Measurements from ENCODE around the gene GLOD5.

Gene GLOD5

DNA sequence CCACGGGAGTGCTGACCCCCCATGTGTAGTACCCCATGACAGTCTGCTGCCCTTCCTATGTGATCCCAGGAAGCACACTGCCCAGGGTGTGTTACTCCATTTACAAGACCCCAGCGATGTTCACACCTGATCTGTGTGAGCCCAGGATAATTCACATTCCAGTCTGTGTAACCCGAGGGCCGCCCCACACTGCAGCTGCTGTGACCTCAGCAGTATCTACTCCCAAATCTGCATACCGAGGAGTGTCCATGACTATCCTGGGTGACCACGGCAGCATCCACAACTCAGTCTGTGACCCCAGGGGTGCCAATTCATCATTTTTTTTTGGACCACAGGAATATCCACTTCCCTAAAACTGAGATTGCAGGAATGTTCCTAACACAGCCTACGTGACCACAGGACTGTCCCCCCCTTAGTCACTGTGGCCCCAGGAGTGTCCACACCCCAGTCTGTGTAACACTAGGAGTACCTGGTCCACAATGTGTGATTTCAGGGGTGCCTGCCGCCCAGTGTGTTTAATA is 7.8 kb upstream of the GLOD5 start:
- H3K4me3 ChIP-seq (ENCODE audit: low read depth, low read length) = no peak overlapping the region

DNA sequence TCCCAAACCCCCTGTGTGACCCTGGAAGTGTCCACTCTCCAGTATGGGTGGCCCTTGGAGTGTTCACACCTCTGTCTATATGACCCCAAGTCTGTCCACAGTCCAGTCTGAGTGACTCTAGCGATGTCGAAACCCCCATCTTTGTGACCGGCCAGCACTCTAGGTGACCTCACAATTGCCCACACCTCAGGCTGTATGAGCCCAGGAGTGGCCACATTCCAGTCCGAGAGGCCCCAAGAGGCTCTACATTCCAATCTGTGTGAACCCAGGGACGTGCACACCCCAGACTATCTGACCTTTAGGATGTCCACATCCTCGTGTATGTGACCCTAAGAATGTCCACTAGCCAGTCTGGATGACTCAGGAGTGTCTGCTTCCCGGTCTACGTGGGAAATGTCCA is 7.3 kb upstream of the GLOD5 start:
- H3K4me3 ChIP-seq (ENCODE audit: low read depth, low read length) = no peak overlapping the region

DNA sequence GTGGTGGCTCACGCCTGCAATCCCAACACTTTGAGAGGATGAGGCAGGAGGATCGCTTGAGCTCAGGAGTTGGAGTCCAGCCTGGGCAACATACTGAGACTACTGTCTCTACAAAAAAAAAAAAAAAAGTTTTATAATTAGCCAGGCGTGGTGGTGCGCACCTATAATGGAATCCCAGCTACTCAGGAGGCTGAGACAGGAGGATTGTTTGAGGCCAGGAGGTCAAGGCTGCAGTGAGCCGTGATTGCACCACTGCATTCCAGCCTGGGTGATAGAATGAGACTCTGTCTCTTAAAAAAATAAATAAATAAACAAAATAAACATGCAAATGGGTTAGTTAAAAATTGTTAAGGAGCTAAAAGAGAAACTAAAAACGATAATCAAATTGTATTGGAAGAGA is 7.7 kb downstream of the GLOD5 start:
- H3K4me3 ChIP-seq (ENCODE audit: low read depth, low read length) = no peak overlapping the region

- H3K4me3 ChIP-seq (ENCODE audit: low read depth, low read length) = no peak overlapping the region
Measured at GRCh38 chrX:48770296-48770695, 8.7 kb downstream of the GLOD5 start.

GRCh38 chrX:48772602-48773001 is 11.1 kb downstream of the GLOD5 start:
- H3K4me3 ChIP-seq (ENCODE audit: low read depth, low read length) = no peak overlapping the region

GRCh38 chrX:48776818-48777439 is 15.4 kb downstream of the GLOD5 start:
- H3K4me3 ChIP-seq (ENCODE audit: low read depth, low read length) = no peak overlapping the region

GRCh38 chrX:48779399-48779798 is 17.9 kb downstream of the GLOD5 start:
- H3K4me3 ChIP-seq (ENCODE audit: low read depth, low read length) = no peak overlapping the region

- H3K4me3 ChIP-seq (ENCODE audit: low read depth, low read length) = no peak overlapping the region
Measured at GRCh38 chrX:48781705-48782104, 20.2 kb downstream of the GLOD5 start.

DNA sequence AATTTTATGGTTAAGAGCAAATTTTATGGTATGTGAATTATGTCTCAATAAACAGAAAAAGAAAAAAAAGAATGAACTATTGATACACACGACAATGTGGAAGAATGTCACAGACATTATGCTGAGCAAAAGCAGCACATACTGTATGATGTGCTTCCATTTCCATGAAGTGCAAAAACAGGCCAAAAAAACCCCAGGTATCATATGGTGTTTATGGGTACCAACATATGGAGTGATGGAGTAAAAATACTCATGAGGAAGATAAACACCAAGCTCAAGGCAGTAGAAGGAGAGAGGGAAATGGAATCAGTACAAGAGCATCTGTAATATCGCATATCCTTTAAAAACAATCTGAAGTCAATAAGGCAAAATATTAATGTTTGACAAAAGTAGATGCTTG is 20.7 kb downstream of the GLOD5 start:
- H3K4me3 ChIP-seq (ENCODE audit: low read depth, low read length) = no peak overlapping the region

- no peak overlapping the region for H3K4me3 ChIP-seq (ENCODE audit: low read depth, low read length)
Measured at GRCh38 chrX:48782795-48783194, 21.2 kb downstream of the GLOD5 start.

DNA sequence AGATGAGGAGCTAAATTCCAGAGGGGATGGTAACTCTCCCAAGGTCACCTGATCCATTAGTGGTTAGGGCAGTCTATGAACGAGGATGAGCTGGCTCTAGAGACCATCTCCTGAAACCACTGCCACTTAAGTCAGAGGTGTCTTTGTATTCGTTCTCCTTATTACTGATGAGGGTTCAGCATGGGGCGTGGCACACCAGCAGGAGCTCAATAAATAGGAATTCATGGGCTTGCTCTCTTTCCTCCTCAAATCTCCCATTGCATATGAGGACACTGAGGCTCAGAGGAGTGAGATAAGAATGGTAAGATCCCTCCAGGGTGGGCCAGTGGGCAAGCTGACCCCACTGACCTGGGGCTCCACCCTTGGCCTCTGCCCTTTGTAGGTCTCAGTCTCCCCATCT is 23.2 kb downstream of the GLOD5 start:
- H3K4me3 ChIP-seq (ENCODE audit: low read depth, low read length) = no peak overlapping the region

DNA sequence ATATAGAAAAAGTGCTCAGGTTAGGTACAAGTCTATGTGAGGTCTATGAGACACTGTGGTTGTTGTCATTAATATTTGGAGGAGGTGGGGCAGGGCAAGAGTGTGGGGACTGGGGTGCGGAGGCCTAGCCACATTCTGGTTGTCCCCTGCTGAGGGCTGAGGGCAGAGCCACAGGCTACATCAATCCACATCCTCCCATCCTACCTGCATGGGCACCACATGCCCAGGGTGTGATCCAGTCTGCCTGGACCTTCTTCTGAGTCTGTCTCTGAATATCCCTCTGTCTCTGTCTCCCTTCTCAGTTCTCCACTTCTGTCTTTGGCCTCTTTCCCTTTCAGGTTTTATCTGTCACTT is 23.6 kb downstream of the GLOD5 start:
- H3K4me3 ChIP-seq (ENCODE audit: low read depth, low read length) = no peak overlapping the region

- no peak overlapping the region for H3K4me3 ChIP-seq (ENCODE audit: low read depth, low read length)
Measured at GRCh38 chrX:48785540-48786214, 24.1 kb downstream of the GLOD5 start.

DNA sequence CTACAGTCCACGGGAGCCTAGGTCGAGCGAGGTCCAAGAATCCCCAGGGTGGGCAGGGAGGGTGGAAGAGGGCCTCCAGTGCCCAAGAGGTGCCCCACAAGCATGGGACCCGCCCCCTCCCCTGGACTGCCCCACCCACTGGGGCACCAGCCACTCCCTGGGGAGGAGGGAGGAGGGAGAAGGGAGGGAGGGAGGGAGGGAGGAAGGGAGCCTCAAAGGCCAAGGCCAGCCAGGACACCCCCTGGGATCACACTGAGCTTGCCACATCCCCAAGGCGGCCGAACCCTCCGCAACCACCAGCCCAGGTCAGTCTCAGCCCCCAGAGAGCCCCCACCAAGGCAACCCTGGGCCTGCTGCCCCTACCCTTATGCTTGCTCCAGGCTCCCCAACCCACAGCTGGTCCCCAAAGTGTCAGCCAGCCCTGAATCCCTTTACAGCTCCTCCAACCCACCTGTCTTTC is 24.8 kb downstream of the GLOD5 start, which contains the start of gene GATA1:
Gene GATA1 (plus strand): TSS at position 250 of the 460 bp plus-strand sequence. CDS start 4,520 bp downstream, outside the sequence.
- H3K4me3 ChIP-seq (ENCODE audit: low read depth, low read length) = no peak within 1 kb of the TSS

DNA sequence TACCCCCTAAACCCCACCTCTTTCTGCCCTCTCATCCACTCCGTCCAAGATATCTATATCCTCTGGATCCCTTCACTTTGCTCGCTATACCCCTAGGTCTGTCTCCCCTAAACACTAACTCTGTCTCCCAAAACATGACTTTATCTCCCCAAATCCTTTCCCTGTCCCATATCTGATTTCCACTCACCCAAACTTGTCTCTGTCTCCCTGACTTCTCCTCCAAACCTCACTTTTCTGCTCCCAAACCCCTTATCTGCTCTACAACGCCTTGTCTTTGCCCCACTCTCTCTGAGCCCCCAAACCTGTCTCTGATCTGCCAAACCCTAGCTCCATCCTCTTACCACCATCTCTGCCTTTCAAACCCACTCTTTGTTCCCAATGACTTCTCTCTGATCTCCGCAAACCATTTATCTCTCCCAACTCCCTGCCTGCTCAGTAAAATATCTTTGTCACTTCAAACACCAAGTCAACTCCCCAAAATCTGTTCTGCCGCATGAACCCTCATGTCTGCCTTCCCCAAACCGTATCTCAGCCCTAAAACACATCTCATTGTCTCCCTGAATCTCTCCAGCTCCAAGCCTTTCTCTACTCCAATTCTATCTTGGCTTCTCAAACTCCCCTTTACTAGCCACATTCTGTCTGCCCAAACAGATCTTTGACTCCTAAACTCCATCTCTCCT is 25.4 kb downstream of the GLOD5 start:
- no peak overlapping the region for H3K4me3 ChIP-seq (ENCODE audit: low read depth, low read length)

- H3K4me3 ChIP-seq (ENCODE audit: low read depth, low read length) = no peak overlapping the region
Measured at GRCh38 chrX:48787505-48788443, 26.2 kb downstream of the GLOD5 start.

DNA sequence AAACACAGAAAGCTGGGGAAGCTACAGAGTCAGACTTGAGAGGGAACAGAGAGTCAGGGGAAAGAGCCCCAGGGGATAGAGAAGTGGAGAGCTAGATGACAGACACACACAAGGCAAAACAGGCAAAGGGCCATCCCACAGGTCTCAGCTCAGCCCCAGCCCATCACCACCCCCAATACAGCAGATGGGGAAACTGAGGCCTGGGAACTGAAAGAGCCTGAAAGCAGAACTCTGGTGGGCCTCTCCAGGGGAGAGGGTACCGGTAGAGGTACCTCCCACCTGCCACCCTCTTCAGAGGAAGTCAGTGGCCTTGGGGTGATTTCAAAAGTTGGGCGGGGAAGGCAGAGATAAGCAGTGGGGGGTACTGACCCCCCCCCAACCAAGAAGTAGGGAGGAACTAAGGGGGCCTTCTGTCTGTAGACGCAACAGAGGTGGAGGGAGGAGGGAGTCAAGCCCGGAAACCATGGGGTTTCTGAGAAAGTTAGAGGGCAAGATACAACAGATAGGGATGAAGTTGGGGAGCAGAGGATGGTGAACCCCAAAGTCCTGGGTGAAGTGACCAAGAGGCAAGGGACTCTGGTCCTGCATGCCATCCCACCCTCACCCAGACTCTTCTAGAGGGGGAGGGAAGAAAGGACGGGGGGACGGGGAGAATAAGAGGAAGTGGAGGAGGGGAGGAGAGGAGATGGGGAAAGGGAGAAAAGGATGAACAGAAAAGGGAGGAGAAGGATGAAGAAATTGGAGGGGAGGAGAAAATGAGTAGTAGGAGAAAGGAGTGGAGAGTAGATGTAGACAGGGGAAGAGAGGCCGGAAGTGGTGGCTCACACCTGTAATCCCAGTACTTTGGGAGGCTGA is 28.0 kb downstream of the GLOD5 start:
- H3K4me3 ChIP-seq (ENCODE audit: low read depth, low read length) = no peak overlapping the region

- no peak overlapping the region for H3K4me3 ChIP-seq (ENCODE audit: low read depth, low read length)
Measured at GRCh38 chrX:48790477-48790876, 28.9 kb downstream of the GLOD5 start.

DNA sequence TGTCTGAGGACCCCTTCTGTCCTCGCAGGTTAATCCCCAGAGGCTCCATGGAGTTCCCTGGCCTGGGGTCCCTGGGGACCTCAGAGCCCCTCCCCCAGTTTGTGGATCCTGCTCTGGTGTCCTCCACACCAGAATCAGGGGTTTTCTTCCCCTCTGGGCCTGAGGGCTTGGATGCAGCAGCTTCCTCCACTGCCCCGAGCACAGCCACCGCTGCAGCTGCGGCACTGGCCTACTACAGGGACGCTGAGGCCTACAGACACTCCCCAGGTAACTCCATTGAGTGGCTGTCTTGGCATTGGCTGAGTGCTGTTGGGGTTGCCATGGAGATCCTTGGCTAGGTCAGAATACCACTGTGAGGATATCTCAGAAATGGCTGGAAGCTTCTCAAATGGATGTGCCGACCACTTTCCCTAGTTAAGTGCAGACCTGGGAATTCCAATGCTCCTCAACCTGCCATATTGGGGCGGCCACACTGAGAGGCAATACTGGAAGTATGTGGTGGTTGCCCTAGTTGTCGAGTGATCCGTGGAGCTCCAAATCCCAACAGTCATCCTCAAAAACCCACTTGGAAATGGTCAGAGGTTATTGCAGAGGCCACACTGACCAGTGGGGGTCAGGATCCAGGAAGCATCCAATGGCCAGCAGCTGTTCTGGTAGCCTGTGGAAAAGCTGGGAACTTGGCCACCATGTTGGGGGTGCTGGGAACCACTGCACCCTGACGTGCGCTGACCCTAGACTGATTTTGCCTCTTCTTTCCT is 29.7 kb downstream of the GLOD5 start:
- no peak overlapping the region for H3K4me3 ChIP-seq (ENCODE audit: low read depth, low read length)
